ES-I3 (cell line): ENCODE measurements around the gene SMYD3.

ENCODE experiments used
- H3K36me3 ChIP-seq: 2 replicates; pipeline ENCODE4 v1.6.1; 2013; ENCODE audit warnings: mild to moderate bottlenecking, low read length, control low read depth, moderate library complexity; ENCODE audit not compliant: insufficient read depth
- H3K4me1 ChIP-seq: 2 replicates; pipeline ENCODE4 v1.6.1; 2013; ENCODE audit warnings: mild to moderate bottlenecking, control low read depth, low read length; ENCODE audit not compliant: insufficient read depth
- H3K9ac ChIP-seq: 2 replicates; pipeline ENCODE4 v1.6.1; 2013; ENCODE audit warnings: low read depth, mild to moderate bottlenecking, low read length, moderate library complexity
- H3K9me3 ChIP-seq: 2 replicates; pipeline ENCODE4 v1.6.1; 2013; ENCODE audit warnings: mild to moderate bottlenecking, low read length, moderate library complexity; ENCODE audit not compliant: control insufficient read depth, insufficient read depth

Gene SMYD3

GRCh38 chr1:246208105-246208504 lies 299.0 kb downstream of the SMYD3 start:
- no peaks in the 10 kb centered on the region for H3K36me3 ChIP-seq
- H3K9ac ChIP-seq = no peak overlapping the region
- H3K4me1 ChIP-seq = no peaks in the 10 kb centered on the region
- no peaks in the 10 kb centered on the region for H3K9me3 ChIP-seq

DNA sequence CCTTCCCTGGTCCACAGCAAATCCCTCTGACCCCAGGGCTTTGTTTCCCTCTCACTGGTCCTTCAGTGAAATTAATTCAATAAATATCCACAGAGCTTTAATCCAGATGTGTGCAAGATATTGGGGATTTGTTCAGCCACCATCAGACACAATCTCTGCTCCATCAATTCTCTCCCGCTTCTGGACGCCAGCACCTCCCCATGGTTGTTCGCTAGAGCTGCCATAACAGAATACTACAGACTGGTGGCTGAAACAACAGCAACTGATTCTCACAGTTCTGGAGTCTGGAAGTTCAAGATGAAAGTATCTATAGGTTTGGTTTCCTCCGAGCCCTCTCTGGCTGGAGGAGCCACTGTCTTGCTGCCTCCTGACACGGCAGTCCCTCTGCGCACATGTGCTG lies 303.9 kb downstream of the SMYD3 start:
- no peak overlapping the region for H3K9ac ChIP-seq
- no peaks in the 10 kb centered on the region for H3K4me1 ChIP-seq

DNA sequence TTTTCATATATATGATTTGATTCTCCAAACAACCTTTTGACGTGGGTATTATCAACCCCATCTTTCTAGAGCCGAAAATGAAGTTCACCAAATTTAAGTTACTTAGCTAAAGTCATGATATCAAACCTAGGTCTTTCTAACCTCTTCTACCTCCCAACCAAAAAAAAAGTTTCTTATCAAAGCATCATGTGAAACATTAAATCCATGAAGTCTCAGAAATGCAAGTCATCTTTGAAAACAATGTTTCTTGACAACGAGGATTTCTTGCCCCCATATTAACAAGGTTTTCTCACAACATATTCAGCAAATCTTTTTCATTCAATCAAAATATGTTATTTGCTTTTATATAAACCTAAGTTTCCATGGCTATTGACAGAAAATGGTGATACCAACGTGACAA lies 306.3 kb downstream of the SMYD3 start:
- H3K9me3 ChIP-seq = no peaks in the 10 kb centered on the region
- H3K4me1 ChIP-seq = no peaks in the 10 kb centered on the region
- no peak overlapping the region for H3K9ac ChIP-seq
- H3K36me3 ChIP-seq = no peaks in the 10 kb centered on the region

More for the DNA sequence above, 303.9 kb downstream of the SMYD3 start:
- H3K9me3 ChIP-seq = no peaks in the 10 kb centered on the region
- H3K36me3 ChIP-seq = no peaks in the 10 kb centered on the region

- H3K9ac ChIP-seq = no peak overlapping the region
- H3K4me1 ChIP-seq = no peaks in the 10 kb centered on the region
- no peaks in the 10 kb centered on the region for H3K36me3 ChIP-seq
- H3K9me3 ChIP-seq = no peaks in the 10 kb centered on the region
These were observed 306.9 kb downstream of the SMYD3 start for GRCh38 chr1:246200225-246200624.

DNA sequence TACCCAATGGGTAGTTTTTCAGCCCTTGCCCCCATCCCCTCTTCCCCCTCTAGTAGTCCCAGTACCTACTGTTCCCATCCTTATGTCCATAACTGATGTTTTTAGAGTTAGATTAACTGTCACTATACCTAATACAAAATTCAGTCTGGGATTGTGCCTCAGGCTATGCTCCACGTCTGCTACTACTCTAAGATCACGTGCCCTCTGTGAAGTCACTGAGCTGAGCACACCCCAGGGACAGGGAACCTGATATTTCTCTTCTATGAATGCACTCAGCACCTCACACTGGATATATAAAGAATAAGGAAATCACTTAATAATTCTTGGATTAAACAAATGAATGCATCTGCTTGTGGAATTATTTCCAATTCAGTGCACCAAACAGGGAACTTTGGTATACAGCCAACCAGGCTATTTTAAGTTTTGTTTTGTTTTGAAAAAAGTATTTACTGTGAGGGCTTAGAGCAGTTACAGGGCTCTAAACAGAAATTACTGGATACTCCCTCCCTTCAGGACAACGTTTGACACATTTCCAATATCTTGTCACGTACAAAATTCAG lies 307.9 kb downstream of the SMYD3 start:
- Histone ChIP-seq H3K9me3 (no peaks in the 10 kb centered on the region), H3K9ac (no peak overlapping the region), H3K4me1 (no peaks in the 10 kb centered on the region), H3K36me3 (no peaks in the 10 kb centered on the region)

- no peaks in the 10 kb centered on the region for H3K9me3 ChIP-seq
- no peaks in the 10 kb centered on the region for H3K4me1 ChIP-seq
- no peak overlapping the region for H3K9ac ChIP-seq
- no peaks in the 10 kb centered on the region for H3K36me3 ChIP-seq
These were observed 308.8 kb downstream of the SMYD3 start for GRCh38 chr1:246198115-246198816.

GRCh38 chr1:246197076-246197475 lies 310.0 kb downstream of the SMYD3 start:
- H3K4me1 ChIP-seq = no peaks in the 10 kb centered on the region
- H3K9me3 ChIP-seq = no peaks in the 10 kb centered on the region
- H3K9ac ChIP-seq = no peak overlapping the region
- no peaks in the 10 kb centered on the region for H3K36me3 ChIP-seq

DNA sequence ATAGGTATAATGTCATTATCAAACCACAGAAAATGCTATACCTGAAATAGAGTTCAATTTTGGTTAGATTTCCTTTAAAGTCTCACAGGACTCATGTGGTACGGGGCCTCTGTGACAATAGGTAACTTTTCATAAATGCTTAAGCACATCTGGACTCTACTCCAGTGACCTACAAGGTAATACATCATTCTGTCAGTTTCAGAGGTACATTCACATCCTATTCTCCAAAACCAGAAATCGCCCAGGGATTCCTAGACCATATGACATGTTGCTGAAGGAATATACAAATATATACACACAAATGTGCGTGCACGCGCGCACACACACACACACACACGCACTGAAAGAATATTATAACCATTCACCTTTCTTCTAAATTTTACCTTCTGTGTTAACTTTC lies 311.8 kb downstream of the SMYD3 start:
- no peaks in the 10 kb centered on the region for H3K36me3 ChIP-seq
- no peaks in the 10 kb centered on the region for H3K9me3 ChIP-seq
- H3K4me1 ChIP-seq = no peaks in the 10 kb centered on the region
- H3K9ac ChIP-seq = no peak overlapping the region

- Histone ChIP-seq H3K4me1 (no peaks in the 10 kb centered on the region), H3K9me3 (no peaks in the 10 kb centered on the region), H3K9ac (no peak overlapping the region), H3K36me3 (no peaks in the 10 kb centered on the region)
These were observed 313.5 kb downstream of the SMYD3 start for GRCh38 chr1:246193537-246193936.

- Histone ChIP-seq H3K9ac (no peak overlapping the region), H3K9me3 (no peaks in the 10 kb centered on the region), H3K4me1 (no peaks in the 10 kb centered on the region), H3K36me3 (no peaks in the 10 kb centered on the region)
These were observed 318.0 kb downstream of the SMYD3 start for GRCh38 chr1:246189126-246189525.

DNA sequence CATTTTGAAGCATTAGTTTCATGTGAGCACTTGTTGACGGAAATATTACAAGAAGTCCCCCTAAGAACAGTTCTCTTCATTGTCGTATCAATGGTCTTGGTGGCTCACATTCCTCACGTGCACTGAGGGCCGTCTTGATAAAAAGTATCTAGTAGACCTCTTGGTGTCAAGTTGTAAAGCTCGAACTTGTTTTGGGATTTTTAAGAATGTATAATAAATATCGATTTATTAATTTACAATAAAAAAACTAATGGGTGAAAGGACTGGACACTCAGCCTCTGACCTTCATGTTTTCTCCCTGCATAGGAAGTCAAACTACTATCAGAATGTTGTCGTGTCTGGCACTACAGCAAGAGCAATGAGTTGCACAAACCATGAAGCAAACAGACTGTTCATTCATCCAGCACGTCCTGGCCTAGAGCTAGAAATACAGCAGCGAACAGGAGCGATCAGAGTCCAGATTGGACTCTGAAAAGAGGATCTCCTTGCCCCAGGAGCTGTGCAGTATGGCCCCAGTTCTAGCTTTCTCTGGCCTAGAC lies 319.2 kb downstream of the SMYD3 start:
- Histone ChIP-seq H3K4me1 (no peaks in the 10 kb centered on the region), H3K9ac (no peak overlapping the region), H3K9me3 (no peaks in the 10 kb centered on the region), H3K36me3 (no peaks in the 10 kb centered on the region)

DNA sequence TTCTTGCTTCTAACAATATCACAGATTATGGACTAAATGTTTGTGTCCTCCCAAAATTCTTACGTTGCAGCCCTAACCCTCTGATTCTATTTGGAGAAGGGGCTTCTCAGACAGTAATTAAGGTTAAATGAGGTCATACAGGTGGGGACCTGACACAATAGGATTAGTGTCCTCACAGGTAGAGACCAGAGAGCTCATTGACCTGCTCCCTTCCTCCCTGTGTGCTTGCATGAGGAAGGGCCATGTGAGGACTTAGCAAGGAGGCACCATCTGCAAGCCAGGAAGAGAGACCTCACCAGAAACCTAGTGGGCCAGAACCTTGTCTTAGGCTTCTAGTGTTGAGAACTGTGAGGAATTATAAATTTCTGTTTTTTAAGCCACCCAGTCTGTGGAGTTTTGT lies 322.6 kb downstream of the SMYD3 start:
- no peaks in the 10 kb centered on the region for H3K9me3 ChIP-seq
- H3K9ac ChIP-seq = no peak overlapping the region
- no peaks in the 10 kb centered on the region for H3K36me3 ChIP-seq

DNA sequence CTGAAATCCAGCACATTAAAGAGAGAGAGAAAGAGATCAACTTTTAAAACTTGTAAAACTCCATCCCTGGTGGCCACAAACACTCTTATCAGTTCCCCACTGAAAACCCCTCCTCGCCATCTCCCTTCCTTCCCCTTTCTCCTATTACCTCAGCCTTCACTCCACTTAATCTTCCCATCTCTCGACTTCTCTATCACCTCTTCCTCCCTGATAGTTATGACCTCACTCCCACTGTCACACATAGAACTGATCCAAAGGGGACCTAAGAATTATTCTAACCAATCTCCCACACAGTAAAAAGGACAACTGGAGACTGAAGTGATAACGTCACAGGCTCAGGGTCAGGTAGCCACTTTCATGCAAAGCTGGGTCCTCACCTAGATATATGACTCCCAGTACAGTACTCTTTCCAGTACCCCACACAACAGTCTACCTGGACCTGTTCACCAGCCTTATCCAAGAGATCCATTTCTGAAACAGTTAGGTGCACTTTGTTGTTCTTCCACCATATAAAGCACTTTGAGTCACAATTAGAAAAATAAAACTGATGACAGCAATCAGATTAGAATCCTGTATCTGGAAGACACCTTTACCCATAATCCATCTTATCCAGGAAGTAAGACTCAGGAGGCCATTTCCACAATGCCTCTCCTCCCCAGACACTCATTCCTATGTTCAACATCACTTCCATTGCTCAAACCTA lies 324.8 kb downstream of the SMYD3 start:
- no peaks in the 10 kb centered on the region for H3K36me3 ChIP-seq
- H3K9ac ChIP-seq = no peak overlapping the region
- no peaks in the 10 kb centered on the region for H3K9me3 ChIP-seq
- no peaks in the 10 kb centered on the region for H3K4me1 ChIP-seq

More for the DNA sequence above, 322.6 kb downstream of the SMYD3 start:
- no peaks in the 10 kb centered on the region for H3K4me1 ChIP-seq

DNA sequence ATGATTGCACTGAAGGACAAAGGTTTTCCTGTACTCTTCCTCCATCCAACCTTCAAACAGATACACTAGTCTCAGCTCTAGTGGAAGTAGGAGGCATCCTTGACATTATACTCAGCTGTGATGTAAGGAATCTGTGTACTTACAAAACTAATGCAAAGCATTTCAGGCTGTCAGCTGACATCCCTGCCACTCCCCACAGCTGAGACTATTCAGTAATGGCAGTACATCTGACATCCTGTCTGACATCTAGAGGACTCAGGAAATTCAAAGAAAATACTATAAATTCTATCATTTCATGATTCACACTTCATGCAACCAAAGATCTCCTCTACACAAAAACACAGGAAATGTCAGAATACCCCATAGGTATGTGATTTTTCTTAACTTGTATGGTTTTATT lies 325.8 kb downstream of the SMYD3 start:
- Histone ChIP-seq H3K9ac (no peak overlapping the region), H3K36me3 (no peaks in the 10 kb centered on the region), H3K9me3 (no peaks in the 10 kb centered on the region), H3K4me1 (no peaks in the 10 kb centered on the region)

- Histone ChIP-seq H3K9ac (no peak overlapping the region), H3K4me1 (no peaks in the 10 kb centered on the region), H3K9me3 (no peaks in the 10 kb centered on the region), H3K36me3 (no peaks in the 10 kb centered on the region)
These were observed 327.7 kb downstream of the SMYD3 start for GRCh38 chr1:246179401-246179800.
